ENCODE measurements around the gene ARID4B.
A peak's percentile ranks its signal among the peaks of the same experiment; 100 is the strongest.

The ARID4B gene

DNA sequence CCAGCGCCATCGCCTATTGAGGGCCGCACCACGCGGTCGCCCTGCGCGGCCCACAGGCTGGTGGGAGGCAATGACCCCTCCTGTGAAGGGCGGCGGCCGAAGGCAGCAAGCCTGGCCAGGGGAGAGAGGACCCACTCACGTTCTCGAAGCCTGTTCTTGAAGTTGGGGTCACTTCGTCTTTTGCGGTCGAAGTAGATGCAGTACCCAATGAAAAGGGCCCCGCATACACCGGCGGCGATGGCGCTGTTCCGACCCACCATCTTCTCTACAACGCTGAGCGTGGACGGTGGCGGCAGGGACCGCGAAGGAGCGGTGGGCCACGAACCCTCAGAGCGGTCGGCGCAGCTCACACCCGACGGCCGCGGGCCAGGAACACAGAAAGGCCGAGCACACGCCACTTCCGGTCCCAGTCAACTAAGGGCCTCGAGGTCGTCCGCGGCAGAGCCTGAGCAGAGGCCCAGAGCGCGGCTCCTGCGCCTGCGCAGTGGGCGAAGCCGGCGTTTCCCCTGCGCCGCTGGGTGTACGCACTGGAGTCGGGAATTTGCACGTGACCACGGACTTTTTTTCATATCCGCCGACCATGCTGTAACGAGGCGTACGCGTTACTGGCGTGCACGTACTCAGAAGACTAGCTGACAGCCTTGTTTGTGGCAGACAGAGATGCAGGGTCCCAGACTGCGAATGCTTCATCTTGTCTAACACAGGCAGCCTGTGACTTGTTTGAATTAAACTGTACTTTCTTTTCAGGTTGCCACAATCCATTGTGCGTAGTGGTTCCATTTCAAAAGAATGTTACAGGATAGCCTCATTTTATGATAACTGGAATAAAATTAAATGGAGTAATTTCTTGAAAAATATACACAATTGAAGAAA is 199.3 kb downstream of the ARID4B start, which contains the start of gene TOMM20:
TOMM20 (minus strand) TSS at position 382 of the 873 bp plus-strand sequence; CDS start at position 260, 122 bp downstream.
- Histone ChIP-seq H2AFZ (ENCODE audit: low read depth, low read length) (peak within 1 kb of the TSS; percentile 85), H3K4me2 (ENCODE audit: insufficient read depth, low read length) (peak within 1 kb of the TSS; percentile 75), H3K79me2 (ENCODE audit: insufficient read depth, low read length) (peaks cover 56% of the 10 kb centered on the region), H4K20me1 (ENCODE audit: insufficient read depth, low read length) (peaks cover 30% of the 10 kb centered on the region), H3K4me1 (ENCODE audit: insufficient read depth, low read length) (peaks cover 40% of the 10 kb centered on the region), H3K9ac (ENCODE audit: low read depth, low read length) (peak within 1 kb of the TSS; percentile 83), H3K9me3 (ENCODE audit: insufficient read depth, low read length, severe bottlenecking) (no peaks in the 10 kb centered on the region), H3K27ac (ENCODE audit: low read length) (peak within 1 kb of the TSS; percentile 87), H3K27me3 (ENCODE audit: insufficient read depth, low read length, poor library complexity) (no peaks in the 10 kb centered on the region), H3K4me3 (ENCODE audit: low read depth in 1 of 2, low read length in 2 of 2) (peak within 1 kb of the TSS; percentile 76 to 80), H3K36me3 (ENCODE audit: insufficient read depth, low read length) (peaks cover 48% of the 10 kb centered on the region)
- peak; percentile 93 for ATAC-seq (ENCODE audit: insufficient read depth, low read depth)
- TF ChIP-seq EZH2 (IDR thresholded peaks at IDR 0.05; ENCODE audit: borderline replicate concordance, low read depth, low read length, severe bottlenecking): no peak
- TF ChIP-seq, protein P1, sequence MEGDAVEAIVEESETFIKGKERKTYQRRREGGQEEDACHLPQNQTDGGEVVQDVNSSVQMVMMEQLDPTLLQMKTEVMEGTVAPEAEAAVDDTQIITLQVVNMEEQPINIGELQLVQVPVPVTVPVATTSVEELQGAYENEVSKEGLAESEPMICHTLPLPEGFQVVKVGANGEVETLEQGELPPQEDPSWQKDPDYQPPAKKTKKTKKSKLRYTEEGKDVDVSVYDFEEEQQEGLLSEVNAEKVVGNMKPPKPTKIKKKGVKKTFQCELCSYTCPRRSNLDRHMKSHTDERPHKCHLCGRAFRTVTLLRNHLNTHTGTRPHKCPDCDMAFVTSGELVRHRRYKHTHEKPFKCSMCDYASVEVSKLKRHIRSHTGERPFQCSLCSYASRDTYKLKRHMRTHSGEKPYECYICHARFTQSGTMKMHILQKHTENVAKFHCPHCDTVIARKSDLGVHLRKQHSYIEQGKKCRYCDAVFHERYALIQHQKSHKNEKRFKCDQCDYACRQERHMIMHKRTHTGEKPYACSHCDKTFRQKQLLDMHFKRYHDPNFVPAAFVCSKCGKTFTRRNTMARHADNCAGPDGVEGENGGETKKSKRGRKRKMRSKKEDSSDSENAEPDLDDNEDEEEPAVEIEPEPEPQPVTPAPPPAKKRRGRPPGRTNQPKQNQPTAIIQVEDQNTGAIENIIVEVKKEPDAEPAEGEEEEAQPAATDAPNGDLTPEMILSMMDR (IDR thresholded peaks at IDR 0.05; ENCODE audit: borderline replicate concordance, extremely low read depth, low read length, poor library complexity, severe bottlenecking): peak; percentile 44
- peak; percentile 97 for DNase-seq

DNA sequence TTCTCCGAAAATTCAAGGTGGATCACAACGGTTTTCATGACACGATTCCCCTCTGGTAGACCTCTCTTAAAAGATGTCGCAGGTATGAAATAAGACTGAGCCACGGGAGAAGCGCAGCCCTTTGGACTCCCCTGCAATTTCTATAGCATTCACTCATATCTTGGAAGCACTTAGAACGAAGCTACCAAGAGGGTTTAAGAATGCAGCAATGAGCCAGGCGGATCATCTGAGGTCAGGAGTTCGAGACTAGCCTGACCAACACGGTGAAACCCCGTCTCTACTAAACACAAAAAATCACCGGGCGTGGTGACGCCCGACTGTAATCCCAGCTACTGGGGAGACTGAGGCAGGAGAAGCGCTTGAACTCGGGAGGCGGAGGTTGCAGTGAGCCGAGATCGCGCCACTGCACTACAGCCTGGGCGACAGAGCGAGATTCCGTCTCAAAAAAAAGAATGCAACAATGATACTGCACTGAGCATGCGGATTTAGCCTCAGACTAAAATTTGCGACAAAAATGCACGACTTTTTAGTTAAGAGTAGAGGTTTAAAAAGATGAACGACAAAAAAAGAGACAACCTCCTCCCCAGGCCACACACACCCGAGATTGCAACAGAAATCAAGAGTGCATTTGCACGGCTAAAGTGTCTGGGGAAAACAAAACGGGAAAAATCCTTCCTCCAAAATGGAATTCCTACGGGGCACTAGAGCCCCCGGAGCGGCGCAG is 200.1 kb downstream of the ARID4B start:
- Histone ChIP-seq H3K4me2 (ENCODE audit: insufficient read depth, low read length) (peak overlapping the region; percentile 75), H3K9ac (ENCODE audit: low read depth, low read length) (peak overlapping the region; percentile 83), H3K36me3 (ENCODE audit: insufficient read depth, low read length) (peaks cover 43% of the 10 kb centered on the region), H3K4me3 (ENCODE audit: low read depth in 1 of 2, low read length in 2 of 2) (peak overlapping the region; percentile 76 to 80), H3K9me3 (ENCODE audit: insufficient read depth, low read length, severe bottlenecking) (no peaks in the 10 kb centered on the region), H3K27ac (ENCODE audit: low read length) (peak overlapping the region; percentile 87), H2AFZ (ENCODE audit: low read depth, low read length) (peak overlapping the region; percentile 85), H3K4me1 (ENCODE audit: insufficient read depth, low read length) (peaks cover 43% of the 10 kb centered on the region), H3K79me2 (ENCODE audit: insufficient read depth, low read length) (peaks cover 64% of the 10 kb centered on the region), H4K20me1 (ENCODE audit: insufficient read depth, low read length) (peaks cover 38% of the 10 kb centered on the region), H3K27me3 (ENCODE audit: insufficient read depth, low read length, poor library complexity) (no peaks in the 10 kb centered on the region)
- DNase-seq: peak; percentile 24
- no peak for TF ChIP-seq EZH2 (IDR thresholded peaks at IDR 0.05; ENCODE audit: borderline replicate concordance, low read depth, low read length, severe bottlenecking)
- TF ChIP-seq, protein P1 (IDR thresholded peaks at IDR 0.05; ENCODE audit: borderline replicate concordance, extremely low read depth, low read length, poor library complexity, severe bottlenecking): no peak
- ATAC-seq (ENCODE audit: insufficient read depth, low read depth): no peak

DNA sequence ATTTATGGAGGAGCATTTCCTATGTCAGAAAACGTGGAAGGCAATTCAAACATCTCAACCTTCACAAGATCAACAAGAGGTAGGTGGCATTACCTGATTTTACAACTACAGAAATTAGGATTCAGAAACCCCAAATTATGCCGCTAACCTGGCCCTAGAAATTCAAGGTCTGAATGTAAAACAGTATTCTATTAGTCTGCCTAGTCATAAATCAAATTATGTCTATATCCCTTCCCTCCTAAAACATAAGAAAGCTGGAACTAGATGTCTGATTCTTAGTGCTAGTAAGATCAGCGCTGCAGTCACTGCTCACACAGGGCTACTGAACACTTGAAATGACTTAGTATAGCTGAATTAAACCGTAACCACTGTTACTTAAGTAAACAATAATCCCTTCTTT is 200.8 kb downstream of the ARID4B start:
- TF ChIP-seq, protein P1 (IDR thresholded peaks at IDR 0.05; ENCODE audit: borderline replicate concordance, extremely low read depth, low read length, poor library complexity, severe bottlenecking): no peak
- no peak for TF ChIP-seq EZH2 (IDR thresholded peaks at IDR 0.05; ENCODE audit: borderline replicate concordance, low read depth, low read length, severe bottlenecking)
- H3K4me3 ChIP-seq (ENCODE audit: low read depth in 1 of 2, low read length in 2 of 2): peak overlapping the region; percentile 76 to 80
- H3K27ac ChIP-seq (ENCODE audit: low read length): peak overlapping the region; percentile 87
- peak overlapping the region; percentile 75 for H3K4me2 ChIP-seq (ENCODE audit: insufficient read depth, low read length)
- no peak for ATAC-seq (ENCODE audit: insufficient read depth, low read depth)
- peaks cover 45% of the 10 kb centered on the region for H4K20me1 ChIP-seq (ENCODE audit: insufficient read depth, low read length)
- no peak for DNase-seq
- H3K79me2 ChIP-seq (ENCODE audit: insufficient read depth, low read length): peaks cover 71% of the 10 kb centered on the region
- peaks cover 49% of the 10 kb centered on the region for H3K4me1 ChIP-seq (ENCODE audit: insufficient read depth, low read length)
- no peaks in the 10 kb centered on the region for H3K9me3 ChIP-seq (ENCODE audit: insufficient read depth, low read length, severe bottlenecking)
- H3K9ac ChIP-seq (ENCODE audit: low read depth, low read length): peak overlapping the region; percentile 83
- H2AFZ ChIP-seq (ENCODE audit: low read depth, low read length): no peak overlapping the region
- no peaks in the 10 kb centered on the region for H3K27me3 ChIP-seq (ENCODE audit: insufficient read depth, low read length, poor library complexity)
- peaks cover 43% of the 10 kb centered on the region for H3K36me3 ChIP-seq (ENCODE audit: insufficient read depth, low read length)

All from DND-41 (cell line).